HL-60 (cell line): ENCODE measurements around the gene ANKRD12.

Source experiments
- CTCF ChIP-seq: IDR thresholded peaks from one replicate; pipeline ENCODE4 v1.5.1; 2011; ENCODE audit warnings: low read length, control low read depth, inconsistent platforms; ENCODE audit not compliant: insufficient read depth
- GABPA ChIP-seq: IDR thresholded peaks from 2 replicates; pipeline ENCODE4 v1.6.1; 2012; ENCODE audit warnings: low read depth
- POLR2AphosphoS5 ChIP-seq: IDR thresholded peaks from 2 replicates; pipeline ENCODE4 v1.6.1; 2012; ENCODE audit warnings: low read depth

GRCh38 chr18:9248661-9249060 lies 112.1 kb downstream of the ANKRD12 start:
- no peak for TF ChIP-seq CTCF
- TF ChIP-seq POLR2AphosphoS5 = no peak
- no peak for TF ChIP-seq GABPA
